ENCODE data around the gene RHOBTB3. TPM values are rescaled to one million over a fixed set of nuclear protein-coding genes. Genes with fewer than 3 reads are reported as not detected.
A peak's percentile ranks its signal among the peaks of the same experiment; 100 is the strongest.

RHOBTB3 gene
- total and polyA plus RNA-seq, 5 donors: 32.7 to 115 (median 102) TPM

DNA sequence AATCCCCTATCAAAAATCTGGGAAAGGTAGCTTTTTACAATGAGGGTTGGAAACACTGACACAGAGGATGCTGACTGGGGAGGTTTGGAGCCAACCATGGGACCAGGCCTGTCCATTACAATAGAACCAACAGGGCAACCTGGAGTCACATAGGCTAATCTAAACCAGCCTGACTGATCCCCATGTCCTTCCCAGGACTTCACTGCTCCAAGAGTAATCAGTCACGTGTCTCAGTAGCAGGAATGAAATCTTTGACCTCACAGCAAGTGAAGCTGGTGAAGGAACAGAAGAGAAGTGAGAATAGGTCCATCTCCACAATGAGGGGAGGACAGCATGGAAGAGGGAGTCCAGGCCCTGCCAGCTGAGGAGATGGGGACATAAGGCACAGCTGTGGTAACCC is 107.4 kb downstream of the RHOBTB3 start:
- intact Hi-C loops (cut with DNase I): no loop called here
- Histone ChIP-seq H3K27ac (ENCODE audit: low read length) (no peak overlapping the region), H3K27me3 (ENCODE audit: control insufficient read depth, insufficient read depth) (no peaks in the 10 kb centered on the region), H3K9me3 (ENCODE audit: control insufficient read depth, low read length) (no peaks in the 10 kb centered on the region), H3K4me3 (ENCODE audit: low read length) (no peak overlapping the region), H3K4me1 (ENCODE audit: control insufficient read depth, insufficient read depth, low read length) (peaks cover 3% of the 10 kb centered on the region)
- no peak for DNase-seq
- no peak for ATAC-seq
- WGBS: 80% methylated on average over 1 of the region's 1 CpG

DNA sequence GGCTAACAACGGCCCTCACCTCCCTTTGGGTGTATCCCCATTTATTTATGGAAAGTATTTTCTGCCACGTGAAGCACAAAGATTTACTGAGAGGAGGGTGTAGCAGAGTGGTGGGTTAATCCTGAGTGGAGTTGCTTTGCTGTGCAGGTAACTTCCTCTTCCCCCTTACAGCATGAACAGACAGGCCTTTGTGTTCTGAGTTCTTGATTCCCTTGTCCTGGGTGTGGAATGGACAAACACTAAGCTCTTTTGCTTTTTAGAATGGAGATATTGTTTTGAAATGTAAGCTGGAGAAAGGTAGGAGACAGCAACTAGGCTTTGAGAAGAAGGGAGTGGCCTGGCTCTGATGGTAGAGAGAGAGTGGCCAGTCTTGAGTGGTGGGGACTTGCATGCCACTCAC is 108.5 kb downstream of the RHOBTB3 start:
- 86% methylated on average over 2 of the region's 2 CpGs for WGBS
- DNase-seq (no peak), ATAC-seq (no peak)
- intact Hi-C loops (cut with DNase I): loop anchor here in 1 of 4 donors (5.0 kb wide), 1 partner anchor 192 kb away; the partner anchor contains the start of gene RFESD
- Histone ChIP-seq H3K27me3 (ENCODE audit: control insufficient read depth, insufficient read depth) (no peaks in the 10 kb centered on the region), H3K27ac (ENCODE audit: low read length) (no peak overlapping the region), H3K4me3 (ENCODE audit: low read length) (no peak overlapping the region), H3K9me3 (ENCODE audit: control insufficient read depth, low read length) (no peaks in the 10 kb centered on the region), H3K4me1 (ENCODE audit: control insufficient read depth, insufficient read depth, low read length) (peaks cover 3% of the 10 kb centered on the region)

DNA sequence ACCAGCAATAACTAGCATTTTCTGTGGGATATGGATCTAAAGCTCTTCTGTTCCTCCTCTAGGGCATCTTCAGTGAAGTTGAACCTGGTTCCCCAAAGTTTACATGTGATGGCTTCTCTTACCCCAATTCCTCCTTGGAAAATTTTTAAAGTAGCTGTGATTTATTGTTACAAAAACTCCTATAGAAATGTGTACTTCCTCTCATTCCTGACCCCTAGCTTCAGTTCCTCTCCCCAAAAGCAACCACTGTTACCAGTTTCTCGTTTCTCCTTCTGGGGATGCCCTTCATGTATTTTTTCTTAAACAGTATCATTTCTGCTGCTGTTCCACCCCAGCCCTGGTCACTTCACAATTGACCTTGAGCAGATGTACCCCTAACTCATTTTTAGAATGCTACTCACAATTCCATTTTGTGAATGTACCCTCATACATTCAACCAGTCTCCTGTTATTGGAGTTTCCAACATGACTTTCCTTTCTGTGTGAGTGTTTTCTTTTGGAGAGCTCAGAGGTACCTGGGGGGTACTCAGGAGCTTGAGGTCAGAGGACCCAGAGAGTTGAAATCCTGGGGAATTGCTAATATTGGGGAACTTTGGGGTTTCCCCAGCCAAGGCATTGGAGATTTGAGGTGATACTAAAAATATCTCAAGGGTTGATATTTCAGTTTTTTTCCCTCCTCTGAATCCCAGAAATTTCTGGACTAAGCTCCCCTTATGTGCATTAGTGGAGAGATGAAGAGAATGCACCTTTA is 110.0 kb downstream of the RHOBTB3 start:
- 82% methylated on average over 1 of the region's 1 CpG for WGBS
- ATAC-seq (no peak), DNase-seq (no peak)
- Histone ChIP-seq H3K27me3 (ENCODE audit: control insufficient read depth, insufficient read depth) (no peaks in the 10 kb centered on the region), H3K27ac (ENCODE audit: low read length) (no peak overlapping the region), H3K4me3 (ENCODE audit: low read length) (no peak overlapping the region), H3K4me1 (ENCODE audit: control insufficient read depth, insufficient read depth, low read length) (no peaks in the 10 kb centered on the region), H3K9me3 (ENCODE audit: control insufficient read depth, low read length) (no peaks in the 10 kb centered on the region)
- intact Hi-C loops (cut with DNase I): loop anchor here in 1 of 4 donors (5.0 kb wide), 1 partner anchor 194 kb away; the partner anchor contains the start of gene RFESD

DNA sequence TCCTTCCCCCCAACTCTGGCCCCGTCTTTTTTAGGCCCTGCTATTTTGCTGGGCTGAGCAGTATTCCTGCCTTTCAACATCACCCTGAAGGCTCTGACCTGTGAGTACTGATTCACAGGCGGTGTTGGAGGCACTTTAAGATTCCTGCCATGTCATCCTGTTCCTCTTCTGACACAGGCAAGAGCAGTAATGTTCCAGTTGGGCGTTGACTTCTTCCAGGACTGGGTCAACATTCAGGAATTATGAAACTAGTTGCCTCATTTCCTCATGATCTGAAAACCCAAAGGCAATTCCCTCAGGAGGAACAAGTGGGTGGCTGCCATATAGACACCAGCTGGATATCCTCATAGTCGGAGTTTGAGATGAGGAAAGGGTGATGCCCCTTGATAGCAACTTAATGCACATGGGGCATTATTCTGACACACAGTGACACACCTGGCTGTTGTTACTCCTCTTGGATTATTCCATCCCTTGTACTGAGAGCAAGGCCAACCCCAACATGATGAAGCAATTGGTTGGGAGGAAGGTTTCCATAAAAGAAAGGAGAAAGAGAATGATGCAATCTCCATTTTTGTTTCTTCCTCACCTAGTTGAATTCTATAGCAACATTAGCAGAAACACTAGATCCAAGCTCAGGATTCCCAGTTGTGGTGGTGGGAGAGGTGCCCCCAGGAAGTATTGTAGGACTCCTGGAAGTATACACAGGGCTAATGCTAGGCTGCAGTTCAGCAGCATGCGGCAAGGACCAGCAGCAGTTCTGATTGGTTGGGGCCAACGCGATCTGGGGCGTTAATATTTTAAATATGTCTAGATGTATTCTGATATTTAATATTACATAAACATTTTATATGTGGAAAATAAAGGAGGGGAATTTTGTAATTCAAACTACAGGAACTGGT is 111.0 kb downstream of the RHOBTB3 start:
- intact Hi-C loops (cut with DNase I): loop anchor here in 1 of 4 donors (5.0 kb wide), 1 partner anchor 195 kb away; the partner anchor contains the start of gene RFESD
- peak overlapping the region; percentile 33 for H3K27ac ChIP-seq (ENCODE audit: low read length)
- no peaks in the 10 kb centered on the region for H3K9me3 ChIP-seq (ENCODE audit: control insufficient read depth, low read length)
- 73% methylated on average over 8 of the region's 8 CpGs for WGBS
- no peaks in the 10 kb centered on the region for H3K27me3 ChIP-seq (ENCODE audit: control insufficient read depth, insufficient read depth)
- DNase-seq (peak in 2 of 3 donors; percentile 67 to 75), ATAC-seq (peak; percentile 83 to 89)
- no peaks in the 10 kb centered on the region for H3K4me1 ChIP-seq (ENCODE audit: control insufficient read depth, insufficient read depth, low read length)
- no peak overlapping the region for H3K4me3 ChIP-seq (ENCODE audit: low read length)

DNA sequence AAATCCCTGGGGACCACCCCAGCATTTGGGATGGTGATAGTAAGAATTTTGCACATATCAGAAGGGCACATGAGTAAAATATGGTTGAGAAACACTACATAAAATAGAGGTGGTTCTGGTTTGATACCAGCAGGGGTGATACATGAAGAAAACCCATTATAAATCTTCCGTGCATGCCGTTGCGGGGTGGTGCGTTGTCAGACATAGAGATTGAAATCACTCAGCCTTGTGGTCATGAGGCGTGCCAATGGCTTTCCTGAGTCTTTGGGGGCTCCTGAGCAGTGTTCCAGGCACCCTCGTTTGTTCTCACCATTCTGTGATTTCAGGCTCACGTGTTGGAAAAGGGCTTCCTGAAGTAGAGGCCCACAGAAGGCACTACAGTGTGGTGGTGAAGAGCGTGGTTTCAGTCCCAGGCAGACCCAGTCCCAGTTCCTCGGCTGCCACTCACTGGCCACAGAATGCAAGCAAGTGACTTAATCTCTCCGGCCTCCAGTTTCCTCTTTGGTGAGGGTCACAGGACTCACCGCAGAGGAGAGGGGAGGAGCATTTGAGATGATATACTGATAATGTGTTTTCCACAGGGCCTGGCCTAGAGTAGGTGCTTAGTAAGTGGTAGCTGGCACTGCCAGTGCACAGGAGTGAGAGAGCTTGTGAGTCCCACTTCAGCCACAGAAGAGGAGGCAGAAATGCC is 111.9 kb downstream of the RHOBTB3 start:
- H3K27me3 ChIP-seq (ENCODE audit: control insufficient read depth, insufficient read depth): no peaks in the 10 kb centered on the region
- peak overlapping the region; percentile 76 for H3K27ac ChIP-seq (ENCODE audit: low read length)
- DNase-seq (peak; percentile 67 to 82 (median 78)), ATAC-seq (peak; percentile 64 to 71)
- no peak overlapping the region for H3K4me3 ChIP-seq (ENCODE audit: low read length)
- WGBS: 58% methylated on average over 11 of the region's 11 CpGs
- intact Hi-C loops (cut with DNase I): loop anchor here in 1 of 4 donors (5.0 kb wide), 1 partner anchor 196 kb away; the partner anchor contains the start of gene RFESD
- no peaks in the 10 kb centered on the region for H3K4me1 ChIP-seq (ENCODE audit: control insufficient read depth, insufficient read depth, low read length)
- H3K9me3 ChIP-seq (ENCODE audit: control insufficient read depth, low read length): no peaks in the 10 kb centered on the region

DNA sequence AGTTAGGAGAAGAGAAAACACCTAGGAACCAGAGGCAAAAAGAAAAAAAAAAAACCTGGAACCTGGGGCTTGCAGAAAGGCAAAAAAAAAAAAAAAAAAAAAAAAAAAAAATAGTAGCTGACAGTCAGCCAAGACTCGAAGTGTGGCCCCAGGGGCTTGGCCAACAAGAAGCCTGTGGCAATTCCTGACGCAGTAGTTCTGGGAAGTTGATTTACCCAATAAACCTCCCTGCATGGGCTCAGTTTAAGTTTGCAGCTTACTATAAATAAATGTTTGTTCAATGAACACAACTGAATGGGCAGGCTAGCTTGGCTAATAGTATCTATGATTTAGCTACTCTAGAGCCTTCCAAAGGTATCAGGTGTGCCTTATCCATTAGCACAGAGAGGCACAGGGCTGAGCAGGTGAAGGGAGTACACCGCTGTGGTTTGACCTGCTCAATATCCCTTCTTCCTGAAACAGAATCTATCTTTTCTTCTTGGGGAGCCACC is 112.6 kb downstream of the RHOBTB3 start:
- intact Hi-C loops (cut with DNase I): loop anchor here in 2 of 4 donors (2.0 to 5.0 kb wide), 2 partner anchors 63 to 196 kb away; partner anchors contain the start of gene RFESD (in 1 of the 2)
- Histone ChIP-seq H3K4me1 (ENCODE audit: control insufficient read depth, insufficient read depth, low read length) (no peaks in the 10 kb centered on the region), H3K27ac (ENCODE audit: low read length) (no peak overlapping the region), H3K9me3 (ENCODE audit: control insufficient read depth, low read length) (no peaks in the 10 kb centered on the region), H3K4me3 (ENCODE audit: low read length) (no peak overlapping the region), H3K27me3 (ENCODE audit: control insufficient read depth, insufficient read depth) (no peaks in the 10 kb centered on the region)
- WGBS: 41% methylated on average over 3 of the region's 3 CpGs
- ATAC-seq (peak; percentile 41 to 47), DNase-seq (peak in 2 of 3 donors; percentile 49 to 71)

DNA sequence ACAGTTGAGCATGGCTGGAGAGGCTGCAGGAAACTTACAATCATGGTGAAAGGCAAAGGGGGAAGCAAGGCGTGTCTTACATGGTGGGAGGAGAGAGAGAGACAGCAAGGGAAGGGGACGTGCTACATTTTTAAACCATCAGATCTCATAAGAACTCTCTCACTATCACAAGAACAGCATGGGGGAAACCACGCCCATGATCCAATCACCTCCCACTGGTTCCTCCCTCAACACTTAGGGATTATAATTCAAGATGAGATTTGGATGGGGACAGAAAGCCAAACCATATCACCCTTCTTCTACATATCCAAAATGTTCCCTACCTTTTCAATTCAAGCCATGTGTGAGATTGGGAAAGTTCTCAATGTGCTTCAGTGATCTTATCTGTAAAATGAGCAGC is 114.3 kb downstream of the RHOBTB3 start:
- intact Hi-C loops (cut with DNase I): loop anchor here in 3 of 4 donors (2.0 to 5.0 kb wide), 5 partner anchors 63 to 203 kb away; partner anchors contain the start of gene RFESD (in 1 of the 3)
- no peaks in the 10 kb centered on the region for H3K4me1 ChIP-seq (ENCODE audit: control insufficient read depth, insufficient read depth, low read length)
- no peaks in the 10 kb centered on the region for H3K27me3 ChIP-seq (ENCODE audit: control insufficient read depth, insufficient read depth)
- H3K4me3 ChIP-seq (ENCODE audit: low read length): no peak overlapping the region
- 56% methylated on average over 3 of the region's 3 CpGs for WGBS
- no peak for DNase-seq
- ATAC-seq: no peak
- no peak overlapping the region for H3K27ac ChIP-seq (ENCODE audit: low read length)
- no peaks in the 10 kb centered on the region for H3K9me3 ChIP-seq (ENCODE audit: control insufficient read depth, low read length)

Other genes starting within 250 kb of the RHOBTB3 start
- gene SKIC3, start 176.4 kb upstream of the RHOBTB3 start, total RNA-seq: 10 to 100 TPM; 56.4 to 66.7 (median 58.4) TPM
- gene SKIC3, start 176.4 kb upstream of the RHOBTB3 start, polyA plus RNA-seq: 14.2 TPM
- 1 to 10 TPM; 3.6 to 5.2 (median 4.7) TPM for gene ARSK, start 176.2 kb upstream of the RHOBTB3 start, total RNA-seq
- gene ARSK, start 176.2 kb upstream of the RHOBTB3 start, polyA plus RNA-seq: 3.8 TPM
- under 1 TPM in 2 of 4 donors, not detected in 2; 0.15 to 0.25 TPM for gene GPR150, start 111.2 kb upstream of the RHOBTB3 start, total RNA-seq
- gene GPR150, start 111.2 kb upstream of the RHOBTB3 start, polyA plus RNA-seq: 0.09 TPM
- 1 to 10 TPM; 3.4 to 9.4 (median 4.9) TPM for gene RFESD, start 84.6 kb upstream of the RHOBTB3 start, total RNA-seq
- 3.2 TPM for gene RFESD, start 84.6 kb upstream of the RHOBTB3 start, polyA plus RNA-seq
- under 1 TPM; 0.11 to 0.59 (median 0.49) TPM for gene SPATA9, start 48.3 kb upstream of the RHOBTB3 start, total RNA-seq
- 0.25 TPM for gene SPATA9, start 48.3 kb upstream of the RHOBTB3 start, polyA plus RNA-seq
- 10 to 100 TPM; 70.2 to 85.2 (median 79.4) TPM for gene GLRX, start 91.4 kb downstream of the RHOBTB3 start, total RNA-seq
- 192 TPM for gene GLRX, start 91.4 kb downstream of the RHOBTB3 start, polyA plus RNA-seq
- 10 to 100 TPM; 31.3 to 75.9 (median 33.1) TPM for gene ELL2, start 230.5 kb downstream of the RHOBTB3 start, total RNA-seq
- gene ELL2, start 230.5 kb downstream of the RHOBTB3 start, polyA plus RNA-seq: 16.7 TPM